ENCODE data around the gene PVR. TPM values are rescaled to one million over a fixed set of nuclear protein-coding genes. Genes with fewer than 3 reads are reported as not detected.

Gene PVR
- total RNA-seq, 2 experiments from 2014 or later: 0.67 to 0.82 TPM

GRCh38 chr19:44605547-44605946, 38.2 kb upstream of the PVR start:
- DNase-seq (no peak), ATAC-seq (ENCODE audit: poor library complexity) (no peak)
- Mint-ChIP-seq H3K27me3 (no peaks in the 10 kb centered on the region), H3K27ac (no peak overlapping the region), H3K4me1 (ENCODE audit: low read depth) (peaks cover 14% of the 10 kb centered on the region), H3K36me3 (ENCODE audit: low read depth) (no peaks in the 10 kb centered on the region), H3K9me3 (no peaks in the 10 kb centered on the region), H3K4me3 (no peak overlapping the region)
- H3K36me3 ChIP-seq (ENCODE audit: insufficient read depth, low read length): no peaks in the 10 kb centered on the region
- ChIA-PET CTCF (no interaction called here), POLR2A (no interaction called here)
- no peak overlapping the region for H3K27ac ChIP-seq (ENCODE audit: low read depth in 1 of 2, low read length in 2 of 2)
- H3K4me3 ChIP-seq (ENCODE audit: low read length): no peak overlapping the region
- TF ChIP-seq CTCF (IDR thresholded peaks at IDR 0.05): no peak
- intact Hi-C loops (cut with DNase I, micrococcal nuclease): no loop called here
- no peaks in the 10 kb centered on the region for H3K27me3 ChIP-seq (ENCODE audit: control insufficient read depth in 1 of 2, insufficient read depth in 2 of 2, low read length in 2 of 2)
- no peaks in the 10 kb centered on the region for H3K4me1 ChIP-seq (ENCODE audit: insufficient read depth, low read length)
- H3K9me3 ChIP-seq (ENCODE audit: control insufficient read depth in 1 of 2, insufficient read depth in 1 of 2, low read length in 2 of 2): peaks cover 0 to 10% of the 10 kb centered on the region in 2 experiments

GRCh38 chr19:44607049-44607448, 36.7 kb upstream of the PVR start:
- no peak overlapping the region for H3K4me3 ChIP-seq (ENCODE audit: low read length)
- no peaks in the 10 kb centered on the region for H3K36me3 ChIP-seq (ENCODE audit: insufficient read depth, low read length)
- H3K4me1 ChIP-seq (ENCODE audit: insufficient read depth, low read length): no peaks in the 10 kb centered on the region
- no peak for ATAC-seq (ENCODE audit: poor library complexity)
- peaks cover 0 to 10% of the 10 kb centered on the region in 2 experiments for H3K9me3 ChIP-seq (ENCODE audit: control insufficient read depth in 1 of 2, insufficient read depth in 1 of 2, low read length in 2 of 2)
- H3K27me3 ChIP-seq (ENCODE audit: control insufficient read depth in 1 of 2, insufficient read depth in 2 of 2, low read length in 2 of 2): no peaks in the 10 kb centered on the region
- intact Hi-C loops (cut with DNase I, micrococcal nuclease): no loop called here
- Mint-ChIP-seq H3K27me3 (no peaks in the 10 kb centered on the region), H3K36me3 (ENCODE audit: low read depth) (no peaks in the 10 kb centered on the region), H3K27ac (no peak overlapping the region), H3K4me1 (ENCODE audit: low read depth) (peaks cover 14% of the 10 kb centered on the region), H3K9me3 (no peaks in the 10 kb centered on the region), H3K4me3 (no peak overlapping the region)
- peak in 2 of 14 experiments; percentile 8 to 29 for DNase-seq
- POLR2A ChIA-PET: interaction anchor here (0.6 kb wide), 1 partner anchor 273 kb away, joined by 6 read pairs; no protein-coding TSS in a partner anchor
- CTCF ChIA-PET: no interaction called here
- no peak for TF ChIP-seq CTCF (IDR thresholded peaks at IDR 0.05)
- no peak overlapping the region for H3K27ac ChIP-seq (ENCODE audit: low read depth in 1 of 2, low read length in 2 of 2)

- ATAC-seq (ENCODE audit: poor library complexity) (no peak), DNase-seq (no peak)
- H3K27ac Mint-ChIP-seq: no peak overlapping the region
- intact Hi-C loops (cut with DNase I, micrococcal nuclease): no loop called here
- Histone ChIP-seq H3K4me3 (ENCODE audit: low read length) (no peak overlapping the region), H3K36me3 (ENCODE audit: insufficient read depth, low read length) (no peaks in the 10 kb centered on the region), H3K4me1 (ENCODE audit: insufficient read depth, low read length) (no peaks in the 10 kb centered on the region), H3K27ac (ENCODE audit: low read depth in 1 of 2, low read length in 2 of 2) (no peak overlapping the region), H3K9me3 (ENCODE audit: control insufficient read depth in 1 of 2, insufficient read depth in 1 of 2, low read length in 2 of 2) (peaks cover 0 to 10% of the 10 kb centered on the region in 2 experiments), H3K27me3 (ENCODE audit: control insufficient read depth in 1 of 2, insufficient read depth in 2 of 2, low read length in 2 of 2) (no peaks in the 10 kb centered on the region)
- peaks cover 14% of the 10 kb centered on the region for H3K4me1 Mint-ChIP-seq (ENCODE audit: low read depth)
- no peaks in the 10 kb centered on the region for H3K9me3 Mint-ChIP-seq
- no peak overlapping the region for H3K4me3 Mint-ChIP-seq
- ChIA-PET POLR2A (no interaction called here), CTCF (no interaction called here)
- TF ChIP-seq CTCF (IDR thresholded peaks at IDR 0.05): no peak
- H3K36me3 Mint-ChIP-seq (ENCODE audit: low read depth): no peaks in the 10 kb centered on the region
- no peaks in the 10 kb centered on the region for H3K27me3 Mint-ChIP-seq
Observed at GRCh38 chr19:44607917-44608316, 35.8 kb upstream of the PVR start.

Data from CD4-positive, alpha-beta T cell (primary cell).